HG03432 (cell line): ENCODE measurements around the gene ZSWIM3.
A peak's percentile ranks its signal among the peaks of the same experiment; 100 is the strongest.

ENCODE experiments used
- ATAC-seq: cut with Tn5 transposase; IDR thresholded peaks from one replicate; pipeline ENCODE4 v1.9.1; 2021; ENCODE audit warnings: mild to moderate bottlenecking, moderate library complexity; ENCODE audit not compliant: unreplicated experiment

The ZSWIM3 gene

DNA sequence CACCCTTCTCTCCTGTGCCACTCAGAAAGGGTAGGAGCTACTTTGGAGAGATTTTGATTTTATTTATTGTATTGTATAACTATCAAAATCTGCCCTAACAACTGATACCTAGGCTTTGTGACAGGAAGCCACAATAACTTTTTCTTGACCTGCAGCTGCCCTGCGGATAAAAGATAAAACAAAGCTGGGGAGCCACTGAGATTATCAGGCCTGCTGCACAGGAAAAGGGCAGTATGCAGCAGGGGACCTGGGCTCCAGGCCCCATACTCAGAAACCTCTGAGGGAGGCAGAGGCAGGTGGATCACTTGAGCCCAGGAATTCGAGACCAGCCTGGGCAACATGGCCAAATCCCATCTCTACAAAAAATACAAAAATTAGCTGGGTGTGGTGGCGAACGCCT is 24.8 kb upstream of the ZSWIM3 start:
- ATAC-seq: no peak

- peak; percentile 49 for ATAC-seq
These were observed 24.2 kb upstream of the ZSWIM3 start, which contains the start of gene SNX21 for GRCh38 chr20:45833030-45833882. TSS of gene SNX21 (plus strand) at chr20:45833799. CDS start at chr20:45833920, 121 bp downstream.

DNA sequence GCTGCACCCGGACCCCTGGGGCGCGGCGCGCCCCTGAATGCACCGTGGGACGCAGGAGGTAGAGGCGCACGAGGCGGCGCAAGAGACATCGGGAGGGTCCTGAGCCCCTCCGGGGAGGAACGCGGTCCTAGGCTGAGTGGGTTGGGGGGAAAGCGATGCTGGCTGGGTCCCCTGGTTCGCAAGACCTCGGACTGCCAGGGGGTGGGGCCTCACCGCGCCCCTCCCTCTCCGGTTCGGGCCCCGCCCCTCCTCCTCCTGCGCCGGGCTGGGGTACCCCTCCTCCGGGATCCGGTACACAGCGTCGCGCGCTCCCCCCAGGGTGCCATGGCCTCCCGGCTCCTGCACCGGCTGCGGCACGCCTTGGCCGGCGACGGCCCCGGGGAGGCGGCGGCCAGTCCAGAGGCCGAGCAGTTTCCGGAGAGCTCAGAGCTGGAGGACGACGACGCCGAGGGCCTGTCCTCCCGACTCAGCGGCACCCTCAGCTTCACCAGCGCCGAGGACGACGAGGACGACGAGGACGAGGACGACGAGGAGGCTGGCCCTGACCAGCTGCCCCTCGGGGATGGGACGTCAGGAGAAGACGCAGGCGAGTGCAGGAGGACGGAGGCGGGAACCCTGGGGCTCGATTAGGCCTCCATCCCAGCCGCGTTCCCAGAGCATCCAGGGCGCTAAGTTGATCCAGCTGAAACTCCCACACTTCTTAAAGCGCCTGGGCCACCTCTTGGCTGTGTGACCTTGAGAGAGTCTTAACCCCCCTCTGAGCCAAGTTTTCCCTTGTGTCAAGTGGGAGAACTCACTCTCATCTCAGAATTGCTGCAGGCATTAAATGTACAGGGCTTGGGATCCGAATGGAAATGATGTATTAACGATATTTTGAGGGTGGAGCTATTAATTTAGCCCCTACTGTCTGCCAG is 23.3 kb upstream of the ZSWIM3 start:
- ATAC-seq: peak; percentile 63

GRCh38 chr20:45834797-45835161 is 22.6 kb upstream of the ZSWIM3 start:
- ATAC-seq: no peak

GRCh38 chr20:45835329-45835765 is 22.1 kb upstream of the ZSWIM3 start:
- no peak for ATAC-seq

GRCh38 chr20:45835825-45836224 is 21.6 kb upstream of the ZSWIM3 start:
- ATAC-seq: no peak

GRCh38 chr20:45836841-45837240 is 20.6 kb upstream of the ZSWIM3 start:
- ATAC-seq: no peak

DNA sequence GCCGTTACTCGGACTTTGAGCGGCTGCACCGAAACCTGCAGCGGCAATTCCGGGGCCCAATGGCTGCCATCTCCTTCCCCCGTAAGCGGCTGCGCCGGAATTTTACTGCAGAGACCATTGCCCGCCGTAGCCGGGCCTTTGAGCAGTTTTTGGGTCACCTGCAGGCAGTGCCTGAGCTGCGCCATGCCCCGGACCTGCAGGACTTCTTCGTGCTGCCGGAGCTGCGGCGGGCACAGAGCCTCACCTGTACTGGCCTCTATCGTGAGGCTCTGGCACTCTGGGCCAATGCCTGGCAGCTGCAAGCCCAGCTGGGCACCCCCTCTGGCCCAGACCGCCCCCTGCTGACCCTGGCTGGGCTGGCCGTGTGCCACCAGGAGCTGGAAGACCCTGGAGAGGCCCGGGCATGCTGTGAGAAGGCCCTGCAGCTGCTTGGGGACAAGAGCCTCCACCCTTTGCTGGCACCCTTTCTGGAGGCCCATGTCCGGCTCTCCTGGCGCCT is 16.7 kb upstream of the ZSWIM3 start:
- ATAC-seq: no peak

GRCh38 chr20:45841407-45842129 is 15.8 kb upstream of the ZSWIM3 start:
- ATAC-seq: no peak

DNA sequence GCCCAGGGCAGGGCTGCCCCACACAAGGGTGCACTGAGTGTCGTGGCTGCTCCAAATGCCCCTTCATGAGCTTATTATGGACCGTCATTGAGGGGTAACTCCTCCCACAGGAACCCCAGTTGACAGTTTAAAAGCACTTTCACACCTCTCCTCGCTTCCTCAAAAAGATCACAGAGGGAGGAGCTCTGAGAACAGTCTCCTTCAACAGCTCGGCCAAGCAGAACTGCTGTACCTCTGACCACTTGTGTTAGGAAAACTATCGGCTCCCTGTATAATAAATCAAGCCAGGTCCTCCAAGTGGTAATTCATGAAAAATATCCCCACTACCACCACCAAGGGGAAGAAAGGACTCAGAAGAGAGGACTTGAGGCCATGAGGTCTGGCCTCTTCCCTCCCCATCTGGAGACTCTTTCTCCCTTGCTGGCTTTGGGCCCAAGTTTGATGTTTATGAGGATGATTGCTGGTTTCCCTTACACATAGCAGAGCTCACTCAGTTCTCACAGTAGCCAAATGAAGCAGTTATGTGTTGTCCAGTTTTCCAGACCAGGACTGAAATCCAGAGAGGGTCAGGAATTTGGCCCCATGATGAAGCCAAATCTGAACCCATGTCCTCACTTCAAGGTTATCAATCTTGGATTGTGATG is 15.1 kb upstream of the ZSWIM3 start:
- ATAC-seq: no peak

DNA sequence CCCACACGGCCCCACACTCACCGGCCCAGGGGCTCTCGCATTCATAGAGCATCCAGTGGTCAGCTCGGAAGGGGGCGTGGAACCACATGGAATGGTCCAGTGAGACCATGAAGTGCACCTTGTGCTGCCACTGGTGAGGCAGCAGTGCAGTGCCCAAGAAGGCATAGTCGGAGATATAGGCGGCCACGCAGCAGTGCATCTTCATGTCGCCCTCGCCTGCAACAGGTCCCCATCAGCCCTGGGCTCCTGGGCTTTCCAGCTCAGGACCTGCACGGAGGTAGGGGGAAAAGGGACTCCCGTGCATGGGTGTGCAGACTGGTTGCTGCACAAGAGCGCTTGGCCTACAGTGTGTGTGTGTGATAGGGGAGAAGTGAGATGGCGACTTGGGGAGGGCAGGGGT is 13.9 kb upstream of the ZSWIM3 start:
- no peak for ATAC-seq

GRCh38 chr20:45845452-45845851 is 12.0 kb upstream of the ZSWIM3 start:
- no peak for ATAC-seq

DNA sequence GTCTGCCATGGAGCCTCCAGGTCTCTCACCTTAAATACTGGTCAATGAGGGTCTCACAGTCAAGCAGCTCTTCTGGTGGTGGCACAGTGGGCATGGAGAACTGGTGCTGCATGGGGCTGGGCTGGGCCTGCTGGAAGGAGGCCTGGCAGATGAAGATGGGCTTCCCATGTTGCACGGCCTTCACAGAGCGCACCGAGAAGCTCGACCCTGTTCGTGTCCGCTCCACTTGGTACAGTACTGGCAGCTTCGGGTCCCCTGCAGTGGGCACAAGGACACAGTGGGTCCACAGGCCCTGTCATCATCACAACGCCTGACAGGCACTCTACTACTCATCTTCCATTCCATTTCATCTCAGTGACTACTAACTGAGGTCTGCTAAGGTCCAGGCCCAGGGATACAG is 9.0 kb upstream of the ZSWIM3 start:
- no peak for ATAC-seq

DNA sequence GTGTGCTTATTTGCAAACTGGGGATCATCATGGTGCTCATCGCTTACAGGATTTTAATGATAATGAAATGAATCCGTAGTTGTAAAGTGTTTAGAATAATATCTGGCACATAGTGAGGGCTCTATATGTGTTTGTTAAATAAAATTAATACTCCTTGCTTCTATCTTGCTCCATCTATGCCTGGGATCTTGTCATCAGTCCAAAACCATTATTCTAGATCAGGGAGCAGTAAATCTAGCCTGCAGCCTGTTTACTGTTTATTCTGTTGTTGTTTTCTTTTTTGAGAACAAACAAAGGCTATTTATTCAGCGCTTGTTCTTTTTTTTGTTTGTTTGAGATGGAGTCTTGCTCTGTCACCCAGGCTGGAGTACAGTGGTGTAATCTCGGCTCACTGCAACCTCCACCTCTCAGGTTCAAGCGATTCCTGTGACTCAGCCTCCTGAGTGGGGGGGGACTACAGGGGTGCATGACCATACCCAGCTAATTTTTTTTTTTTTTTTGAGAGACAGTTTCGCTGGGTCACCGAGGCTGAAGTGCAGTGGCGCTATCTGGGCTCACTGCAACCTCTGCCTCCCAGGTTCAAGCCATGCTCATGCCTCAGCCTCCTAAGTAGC is 8.3 kb upstream of the ZSWIM3 start:
- ATAC-seq: no peak

GRCh38 chr20:45850238-45850637 is 7.2 kb upstream of the ZSWIM3 start:
- ATAC-seq: no peak

- no peak for ATAC-seq
These were observed 6.5 kb upstream of the ZSWIM3 start for GRCh38 chr20:45850926-45851325.

GRCh38 chr20:45851501-45851900 is 5.9 kb upstream of the ZSWIM3 start:
- no peak for ATAC-seq

DNA sequence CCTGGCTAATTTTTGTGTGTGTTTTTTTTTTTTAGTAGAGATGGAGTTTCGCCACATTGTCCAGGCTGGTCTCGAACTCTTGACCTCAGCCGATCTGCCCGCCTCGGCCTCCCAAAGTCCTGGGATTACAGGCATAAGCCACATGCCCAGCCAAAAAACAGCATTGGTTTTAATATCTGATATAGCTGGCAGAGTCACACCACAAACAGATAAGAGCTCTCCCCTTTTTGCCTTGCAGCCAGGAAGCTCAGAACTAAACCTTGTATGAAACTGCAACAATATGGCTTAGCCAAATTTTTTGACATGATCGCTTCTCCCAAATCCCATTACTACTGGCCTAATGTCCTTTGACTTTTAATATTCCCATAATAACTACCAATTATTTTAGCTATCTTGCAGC is 5.1 kb upstream of the ZSWIM3 start:
- ATAC-seq: no peak

- ATAC-seq: no peak
These were observed 3.9 kb upstream of the ZSWIM3 start for GRCh38 chr20:45853484-45853883.

DNA sequence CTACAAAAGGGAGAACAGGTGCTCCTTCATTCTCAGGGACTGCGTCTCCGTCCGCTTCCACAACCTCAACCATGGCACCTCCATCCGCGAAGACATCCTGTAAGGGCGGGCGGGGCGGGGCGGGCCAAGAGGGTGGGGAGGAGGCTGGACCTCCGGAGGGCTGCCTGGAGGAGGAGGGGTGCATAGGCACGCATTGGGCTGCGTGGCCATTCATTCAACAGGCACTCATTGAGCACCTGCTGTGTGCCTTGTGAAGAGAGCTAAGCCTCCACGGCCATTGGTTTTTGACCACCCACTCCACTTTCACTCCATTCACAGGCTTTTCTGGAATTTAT is 435 bp downstream of the ZSWIM3 start:
- peak; percentile 28 for ATAC-seq
